CD4-positive, alpha-beta T cell treated with Interleukin-6 at 100 ng/mL for 8 hours (primary cell): ENCODE measurements around the gene RBM26.
"Not testable (repeated sequence)": the region's sequence is repeated elsewhere in the genome, so short reads cannot be mapped to it uniquely, and the experiment has no call there.

Experiments
- DNase-seq: peaks from one replicate; pipeline ENCODE4 v3.0.0-alpha.2; 2020; ENCODE audit warnings: mixed read lengths, low spot score

The RBM26 gene

DNA sequence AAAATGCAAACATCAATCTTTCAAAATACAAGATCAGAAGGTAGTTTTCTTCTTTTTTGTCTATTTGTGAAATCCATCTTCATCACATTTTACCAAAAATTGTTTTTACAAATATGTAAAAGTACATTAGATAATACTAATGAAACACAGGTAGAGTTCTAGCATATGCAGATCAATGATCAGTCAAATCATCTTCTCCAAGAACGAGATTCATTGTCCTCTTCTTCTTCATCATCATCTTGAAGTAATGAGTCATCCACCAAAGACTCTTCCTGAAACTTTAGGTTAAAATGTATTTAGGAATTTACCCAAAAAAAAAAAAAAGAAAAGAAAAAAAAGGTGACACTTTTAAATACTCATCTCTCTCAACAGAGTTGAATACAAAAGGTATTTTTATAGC is 85.6 kb downstream of the RBM26 start:
- no peak for DNase-seq

DNA sequence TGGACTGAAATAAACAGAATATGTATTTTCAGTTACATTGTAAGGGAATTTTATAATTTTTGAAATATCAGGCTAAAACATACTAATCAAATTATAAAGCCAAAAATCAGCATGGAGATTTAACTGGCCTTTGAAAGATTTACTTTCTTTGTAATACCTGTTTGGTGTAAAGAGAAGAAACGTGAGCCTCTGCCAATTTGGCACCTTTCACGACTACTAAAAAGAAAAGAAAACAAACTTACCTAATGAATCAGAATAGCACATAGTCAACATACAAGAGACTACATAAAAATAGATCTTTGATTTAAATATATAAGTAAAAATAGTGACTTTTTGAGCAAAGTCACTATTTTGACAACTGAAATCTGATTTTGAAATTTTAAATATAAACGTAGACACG is 87.4 kb downstream of the RBM26 start:
- no peak for DNase-seq

- DNase-seq: no peak
Observed at GRCh38 chr13:79317856-79318255, 88.2 kb downstream of the RBM26 start.

- no peak for DNase-seq
Observed at GRCh38 chr13:79314652-79315051, 91.4 kb downstream of the RBM26 start.

DNA sequence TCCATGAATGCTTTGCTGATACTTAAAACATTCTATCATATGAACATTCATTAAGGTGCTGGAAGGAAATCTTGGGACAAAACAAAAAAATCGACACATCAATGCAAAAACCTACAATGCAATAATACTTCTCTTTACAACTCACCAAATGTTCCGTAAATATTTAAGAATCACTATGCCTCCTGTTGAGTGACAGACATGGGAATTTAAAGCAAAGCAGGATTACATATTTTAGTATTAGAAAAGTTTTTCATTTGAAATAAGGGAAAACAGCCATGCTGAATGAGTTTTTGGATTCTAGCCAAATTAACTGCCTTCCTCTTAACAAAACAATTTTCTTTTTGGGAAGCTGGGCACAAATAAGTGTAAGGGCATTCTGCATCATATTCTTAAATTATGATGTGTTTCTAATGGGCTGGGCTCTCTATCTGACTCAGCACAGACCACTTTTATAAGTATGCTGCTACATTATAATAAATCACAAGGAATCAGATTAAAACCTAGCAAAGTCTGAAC is 93.7 kb downstream of the RBM26 start:
- DNase-seq: no peak

DNA sequence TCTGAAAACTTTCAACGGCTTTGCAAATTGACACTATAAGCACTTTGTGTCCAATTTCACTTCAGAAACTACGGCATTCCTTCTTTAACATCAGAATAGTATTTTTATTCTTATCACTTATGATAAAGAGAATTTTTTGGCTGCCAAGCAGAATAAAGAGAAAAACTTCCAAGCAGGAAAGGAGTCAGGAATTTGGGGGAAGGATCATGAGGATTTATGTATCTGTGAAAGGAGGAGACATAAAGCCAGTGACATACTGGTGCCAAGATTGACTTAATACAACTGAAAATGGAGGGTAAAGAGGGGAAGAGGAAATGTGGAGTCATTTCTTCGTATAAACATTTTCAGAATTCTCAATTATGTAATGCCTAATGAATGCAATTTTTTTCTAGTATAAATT is 94.7 kb downstream of the RBM26 start:
- no peak for DNase-seq

DNA sequence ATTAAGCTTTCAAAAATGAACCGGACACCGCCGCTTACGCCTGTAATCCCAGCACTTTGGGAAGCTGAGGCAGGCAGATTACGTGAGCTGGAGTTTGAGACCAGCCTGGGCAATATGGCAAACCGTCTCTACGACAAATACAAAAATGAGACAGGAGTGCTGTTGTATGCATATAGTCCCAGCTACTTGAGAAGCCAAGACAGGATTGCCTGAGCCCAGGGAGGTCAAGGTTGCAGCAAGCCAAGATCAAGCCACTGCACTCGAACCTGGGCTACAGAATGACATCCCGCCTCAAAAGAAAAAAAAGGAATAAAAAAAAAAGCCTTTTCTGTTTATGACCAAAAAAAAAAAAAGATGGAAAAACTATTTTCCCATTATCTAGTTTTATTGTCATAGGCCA is 96.4 kb downstream of the RBM26 start:
- no peak for DNase-seq

GRCh38 chr13:79307866-79308298 is 98.2 kb downstream of the RBM26 start:
- no peak for DNase-seq

- no peak for DNase-seq
Observed at GRCh38 chr13:79307433-79307861, 98.6 kb downstream of the RBM26 start.

- no peak for DNase-seq
Observed at GRCh38 chr13:79306650-79307049, 99.4 kb downstream of the RBM26 start.

DNA sequence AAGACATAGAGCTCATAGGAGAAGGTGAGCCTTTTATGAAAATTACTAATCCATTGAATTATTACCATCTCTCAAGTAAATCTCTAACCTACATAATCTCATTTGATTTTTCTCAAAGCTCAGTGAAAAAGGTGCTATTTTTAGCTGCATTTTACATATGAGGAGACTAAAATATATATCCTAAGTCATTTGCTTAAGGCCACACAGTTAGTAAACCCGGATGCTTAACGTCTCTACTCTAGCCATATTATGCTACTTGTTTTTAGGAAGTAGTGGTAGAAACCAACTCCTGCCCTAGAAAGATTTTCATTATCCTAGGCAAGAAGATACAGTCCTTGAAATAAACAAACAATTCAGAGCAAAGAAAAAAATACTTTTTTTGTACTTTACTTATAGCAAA is 108.9 kb downstream of the RBM26 start:
- DNase-seq: no peak

GRCh38 chr13:79295906-79296706 is 109.9 kb downstream of the RBM26 start:
- DNase-seq: no peak

- no peak for DNase-seq
Observed at GRCh38 chr13:79290595-79291244, 115.3 kb downstream of the RBM26 start.

DNA sequence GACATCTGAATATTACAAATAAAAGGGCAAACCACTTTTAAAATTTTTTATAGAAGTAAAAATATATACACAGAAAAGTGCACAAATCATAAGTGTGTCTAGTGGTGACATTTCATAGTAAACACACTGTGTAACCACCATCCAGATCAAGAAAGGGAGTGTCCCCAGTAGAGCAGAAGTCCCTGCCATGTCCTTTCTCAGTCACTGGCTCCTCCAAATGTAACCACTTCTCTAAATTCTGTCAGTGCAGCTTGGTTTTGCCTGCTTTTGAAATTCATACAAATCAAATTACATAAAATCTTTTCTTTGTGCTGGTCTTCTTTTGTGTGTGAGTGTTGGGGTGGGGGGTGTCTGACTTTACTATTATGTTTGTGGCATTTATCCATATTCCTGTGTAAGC is 116.5 kb downstream of the RBM26 start:
- DNase-seq: no peak

GRCh38 chr13:79287939-79288795 is 117.9 kb downstream of the RBM26 start:
- DNase-seq: no peak

GRCh38 chr13:79285159-79285558 is 120.9 kb downstream of the RBM26 start:
- DNase-seq: no peak

GRCh38 chr13:79283742-79284141 is 122.3 kb downstream of the RBM26 start:
- DNase-seq: no peak

DNA sequence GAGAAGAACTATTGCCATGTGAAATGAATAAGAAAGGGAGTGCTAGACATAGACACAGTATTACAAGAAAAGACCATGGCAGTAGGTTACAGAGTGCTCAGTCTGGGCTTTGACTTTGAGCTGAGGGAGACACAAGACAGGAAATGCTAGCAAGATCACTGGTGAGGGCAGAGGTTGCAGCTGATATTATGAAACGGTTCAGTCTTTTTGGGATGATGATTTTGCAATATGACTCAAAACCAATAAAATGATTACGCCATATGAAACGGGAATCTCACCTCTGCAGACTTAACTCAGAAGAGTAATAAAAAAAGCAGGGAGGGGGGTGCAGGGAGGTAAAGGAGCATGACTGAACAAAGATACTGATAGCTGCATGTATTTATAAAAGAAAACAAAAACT is 123.1 kb downstream of the RBM26 start:
- no peak for DNase-seq

GRCh38 chr13:79282508-79282907 is 123.5 kb downstream of the RBM26 start:
- DNase-seq: no peak

GRCh38 chr13:79281339-79281747 is 124.7 kb downstream of the RBM26 start:
- no peak for DNase-seq

GRCh38 chr13:79279735-79280134 is 126.3 kb downstream of the RBM26 start:
- not testable (repeated sequence) for DNase-seq

DNA sequence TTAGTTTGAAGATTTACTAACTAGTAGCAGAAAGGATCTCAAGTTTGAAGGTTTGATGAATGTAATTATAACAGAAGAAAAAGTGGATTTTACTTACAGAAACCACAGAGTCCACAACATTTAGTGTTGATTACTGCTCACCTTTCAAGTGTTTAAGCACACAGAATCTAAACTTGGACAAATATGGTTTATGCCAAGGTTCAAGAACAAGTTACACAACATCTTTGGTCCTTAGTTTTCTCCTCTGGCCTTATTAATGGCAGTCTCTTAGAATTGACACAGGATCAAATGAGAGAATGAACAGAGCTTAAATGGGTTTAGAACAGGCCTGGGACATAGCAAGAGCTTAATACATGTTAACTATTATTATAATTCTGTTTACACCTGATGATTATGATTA is 133.0 kb downstream of the RBM26 start:
- no peak for DNase-seq
